Lower lobe of right lung (tissue), 2 donors: Measurements from ENCODE around the gene ATP1A4. TPM values are rescaled to one million over a fixed set of nuclear protein-coding genes. Genes with fewer than 3 reads are reported as not detected.
A peak's percentile ranks its signal among the peaks of the same experiment; 100 is the strongest.

Source experiments
- ATAC-seq, 2 donors: fragments of 200-7000 bp; cut with Tn5 transposase; one replicate each; pipeline ENCODE4 v1.9.1; 2020 to 2022; ENCODE audit warnings: mild to moderate bottlenecking in 2 of 2, moderate library complexity in 2 of 2
- DNase-seq: peaks from one replicate; pipeline ENCODE4 v3.0.0-alpha.2; 2020
- H3K27ac ChIP-seq: fragments of 200-600 bp; one replicate; pipeline ENCODE4 v1.8.0; 2022
- H3K27me3 ChIP-seq: fragments of 200-600 bp; one replicate; pipeline ENCODE4 v1.8.0; 2022; ENCODE audit warnings: low read depth
- H3K36me3 ChIP-seq: fragments of 200-600 bp; one replicate; pipeline ENCODE4 v1.8.0; 2022; ENCODE audit warnings: mild to moderate bottlenecking
- H3K4me1 ChIP-seq: fragments of 200-600 bp; one replicate; pipeline ENCODE4 v1.8.0; 2022
- H3K4me3 ChIP-seq: fragments of 200-600 bp; one replicate; pipeline ENCODE4 v1.8.0; 2022; ENCODE audit warnings: mild to moderate bottlenecking
- H3K9me3 ChIP-seq: fragments of 200-600 bp; one replicate; pipeline ENCODE4 v1.8.0; 2022
- CTCF ChIP-seq: fragments of 200-600 bp; IDR thresholded peaks from one replicate; pipeline ENCODE4 v1.8.0; 2022; ENCODE audit warnings: antibody characterized with exemption, mild to moderate bottlenecking
- intact Hi-C: fragments of 100-400 bp; cut with DNase I; formaldehyde crosslinking; loops from one replicate; pipeline ENCODE4 v1.11.0; 2022
- total RNA-seq: library from RNA; stranded (reverse); fragmentation: NEBNext Ultra II Directional; extraction: Animal tissue kit (Norgen Biotek cat#: 25700); gene quantifications from one replicate; pipeline ENCODE4 v1.2.1, GENCODE V29; 2021
- donor health status: DM: no; HTN: yes; CAD: no; lungs with severe emphysema.

The ATP1A4 gene
- total RNA-seq, 1 donor from 2014 or later, result 1.1 TPM

DNA sequence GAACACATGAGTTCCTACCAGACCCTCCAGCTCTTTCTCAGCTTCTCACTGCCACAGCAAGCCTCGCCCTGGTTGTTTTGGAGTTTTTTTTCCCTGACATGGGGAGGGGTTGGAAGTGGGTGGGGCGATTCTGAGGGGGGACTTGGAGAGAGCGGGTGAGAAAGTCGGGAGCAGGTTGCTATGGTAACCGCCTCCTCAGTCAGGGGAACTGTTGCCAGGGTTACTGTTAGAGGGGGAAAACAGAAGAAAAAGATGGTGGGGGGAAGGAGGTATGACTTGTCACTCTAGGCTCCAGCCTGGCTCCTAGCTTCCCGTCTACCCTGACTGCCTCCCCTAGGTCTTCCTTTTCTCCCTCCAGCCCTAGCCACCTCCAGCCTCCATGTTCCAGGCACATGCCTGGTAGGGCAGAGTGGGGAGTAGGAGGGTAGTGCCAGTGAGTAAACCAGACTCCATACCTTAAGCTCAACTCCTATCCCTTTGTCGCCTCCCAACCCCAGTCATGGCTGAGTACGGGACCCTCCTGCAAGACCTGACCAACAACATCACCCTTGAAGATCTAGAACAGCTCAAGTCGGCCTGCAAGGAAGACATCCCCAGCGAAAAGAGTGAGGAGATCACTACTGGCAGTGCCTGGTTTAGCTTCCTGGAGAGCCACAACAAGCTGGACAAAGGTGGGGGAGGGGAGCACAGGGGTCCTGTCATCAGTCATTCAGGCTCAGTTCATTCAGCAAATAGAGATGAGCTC, 59.8 kb downstream of the ATP1A4 start:
- Histone ChIP-seq H3K36me3 (peaks cover 69% of the 10 kb centered on the region), H3K4me1 (peaks cover 42% of the 10 kb centered on the region), H3K9me3 (no peaks in the 10 kb centered on the region), H3K4me3 (no peak overlapping the region), H3K27ac (peak overlapping the region; percentile 18), H3K27me3 (no peaks in the 10 kb centered on the region)
- ATAC-seq, result no peak
- no peak for DNase-seq
- no peak for TF ChIP-seq CTCF
- intact Hi-C loops, result no loop called here

DNA sequence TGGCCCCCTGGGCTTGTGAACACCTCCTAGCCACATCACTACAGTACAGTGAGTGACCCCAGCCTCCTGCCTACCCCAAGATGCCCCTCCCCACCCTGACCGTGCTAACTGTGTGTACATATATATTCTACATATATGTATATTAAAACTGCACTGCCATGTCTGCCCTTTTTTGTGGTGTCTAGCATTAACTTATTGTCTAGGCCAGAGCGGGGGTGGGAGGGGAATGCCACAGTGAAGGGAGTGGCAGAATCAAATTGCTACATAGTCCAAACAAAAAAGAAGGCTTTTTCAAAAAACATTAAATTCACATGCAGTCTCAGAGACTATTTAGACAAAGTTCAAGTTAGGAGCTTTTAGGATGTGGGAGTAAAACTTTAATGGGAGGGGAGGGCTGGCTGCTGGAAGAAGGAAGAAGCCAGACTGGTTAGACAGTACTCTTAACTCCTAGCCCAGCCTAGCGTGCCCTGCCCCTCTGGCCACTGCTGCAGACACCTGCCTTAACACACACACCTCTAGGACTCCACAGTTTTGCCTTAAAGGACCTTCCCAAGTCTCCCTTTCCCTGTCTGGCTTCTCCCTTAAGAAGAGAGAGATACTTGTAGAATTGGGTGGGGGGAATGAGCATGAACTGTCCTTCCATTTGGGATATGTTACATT, 63.2 kb downstream of the ATP1A4 start:
- TF ChIP-seq CTCF, result no peak
- Histone ChIP-seq H3K9me3 (no peaks in the 10 kb centered on the region), H3K27ac (no peak overlapping the region), H3K27me3 (no peaks in the 10 kb centered on the region), H3K4me1 (peaks cover 29% of the 10 kb centered on the region), H3K4me3 (no peak overlapping the region), H3K36me3 (peaks cover 92% of the 10 kb centered on the region)
- ATAC-seq, result no peak
- intact Hi-C loops, result no loop called here
- no peak for DNase-seq

- no peak for TF ChIP-seq CTCF
- H3K36me3 ChIP-seq, result peaks cover 100% of the 10 kb centered on the region
- H3K4me1 ChIP-seq, result peaks cover 22% of the 10 kb centered on the region
- ATAC-seq (no peak), DNase-seq (no peak)
- H3K27me3 ChIP-seq, result no peaks in the 10 kb centered on the region
- no peak overlapping the region for H3K27ac ChIP-seq
- no peaks in the 10 kb centered on the region for H3K9me3 ChIP-seq
- intact Hi-C loops, result no loop called here
- no peak overlapping the region for H3K4me3 ChIP-seq
These were observed 64.9 kb downstream of the ATP1A4 start for GRCh38 chr1:160216301-160216700.

DNA sequence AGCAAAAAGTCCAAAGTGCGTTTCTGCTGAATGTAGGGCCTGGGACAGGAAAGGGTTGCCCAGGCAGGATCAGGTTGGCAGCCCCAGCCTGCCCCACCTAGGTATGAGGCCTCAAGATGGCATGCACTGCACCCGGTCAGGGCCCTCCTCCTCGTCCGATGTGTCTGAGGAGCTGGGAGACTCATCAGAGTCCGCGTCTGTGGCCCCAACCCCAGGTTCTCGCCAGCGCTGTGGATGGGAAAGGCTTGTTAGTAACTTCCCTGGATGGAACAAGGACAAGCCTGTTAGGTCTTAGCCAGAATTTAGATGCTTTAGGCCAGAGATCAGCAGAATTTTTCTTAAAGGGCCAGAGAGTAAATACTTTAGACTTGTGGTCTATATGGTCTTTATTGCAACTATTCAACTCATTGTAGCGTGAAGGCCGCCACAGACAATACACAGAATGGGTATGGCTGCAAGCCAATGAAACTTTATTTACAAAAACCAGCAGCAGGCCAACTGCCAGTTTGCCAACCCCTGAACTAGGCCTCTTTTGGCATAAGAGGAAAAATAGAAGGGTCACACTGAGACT, 66.2 kb downstream of the ATP1A4 start:
- TF ChIP-seq CTCF, result no peak
- intact Hi-C loops, result no loop called here
- H3K36me3 ChIP-seq, result peaks cover 100% of the 10 kb centered on the region
- peaks cover 22% of the 10 kb centered on the region for H3K4me1 ChIP-seq
- peak overlapping the region; percentile 41 for H3K27ac ChIP-seq
- H3K9me3 ChIP-seq, result no peaks in the 10 kb centered on the region
- no peaks in the 10 kb centered on the region for H3K27me3 ChIP-seq
- ATAC-seq, result peak in 1 of 2 donors; percentile 31
- DNase-seq, result no peak
- H3K4me3 ChIP-seq, result no peak overlapping the region

DNA sequence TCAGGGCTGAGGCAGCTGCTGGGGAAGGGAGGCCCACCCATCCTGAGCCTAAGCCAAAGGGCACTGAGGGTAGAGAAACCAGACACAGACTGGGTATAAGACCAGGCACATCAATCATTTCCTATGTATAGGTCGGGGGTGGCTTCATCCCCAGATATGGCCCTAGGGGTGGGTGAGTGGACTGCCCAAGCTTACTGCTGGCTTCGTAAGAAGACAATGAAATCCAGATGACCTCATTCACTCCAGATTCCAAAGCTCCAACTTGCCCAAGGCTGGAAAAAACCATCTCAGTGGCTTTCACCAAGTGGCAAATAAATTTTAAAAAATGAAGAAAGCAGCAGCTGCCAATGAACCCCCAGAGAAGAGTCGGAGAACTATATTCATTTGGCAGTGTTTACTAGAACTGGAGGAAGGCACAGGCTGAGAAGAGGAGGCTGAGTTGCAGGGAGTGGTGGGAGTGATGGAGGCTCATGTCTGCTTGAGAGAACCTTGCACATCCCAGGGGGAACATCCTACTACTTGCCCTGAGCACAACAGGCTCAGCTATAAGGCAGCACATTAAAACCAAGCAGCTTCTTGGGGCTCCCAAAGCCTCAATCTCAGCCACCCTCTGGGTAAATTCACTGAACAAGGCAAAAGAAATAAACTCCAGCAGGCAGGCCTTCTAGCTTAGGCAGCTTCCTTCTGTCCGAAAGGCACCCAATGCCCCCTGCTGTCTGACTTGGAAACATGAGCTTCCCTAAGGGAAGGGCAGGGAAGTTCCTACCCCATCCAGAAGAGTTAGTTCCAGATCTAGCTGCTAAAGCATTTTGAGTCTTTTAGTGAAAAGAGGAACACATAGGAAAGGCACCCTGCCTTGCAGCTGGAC, 67.9 kb downstream of the ATP1A4 start:
- TF ChIP-seq CTCF, result peak; percentile 55
- Histone ChIP-seq H3K27ac (no peak overlapping the region), H3K4me1 (peaks cover 22% of the 10 kb centered on the region), H3K36me3 (peaks cover 100% of the 10 kb centered on the region), H3K27me3 (no peaks in the 10 kb centered on the region), H3K9me3 (no peaks in the 10 kb centered on the region), H3K4me3 (no peak overlapping the region)
- intact Hi-C loops, result no loop called here
- ATAC-seq (peak; percentile 60 to 61), DNase-seq (no peak)
